ENCODE results near the gene MTPN.

Gene MTPN

GRCh38 chr7:135900065-135900546 is 77.1 kb downstream of the MTPN start:
- Histone ChIP-seq H3K27me3 (ENCODE audit: low read depth, low read length) (no peaks in the 10 kb centered on the region), H3K4me1 (ENCODE audit: control insufficient read depth in 1 of 2, insufficient read depth in 2 of 2, low read length in 2 of 2) (no peaks in the 10 kb centered on the region), H3K9me3 (ENCODE audit: control insufficient read depth in 1 of 2, low read length in 2 of 2) (no peaks in the 10 kb centered on the region), H3K36me3 (ENCODE audit: control insufficient read depth in 1 of 2, insufficient read depth in 2 of 2, low read length in 2 of 2) (no peaks in the 10 kb centered on the region), H3K27ac (ENCODE audit: low read length) (no peak overlapping the region), H3K4me3 (ENCODE audit: low read depth in 1 of 2, low read length in 2 of 2) (no peak overlapping the region)

GRCh38 chr7:135899458-135900064 is 77.6 kb downstream of the MTPN start:
- no peaks in the 10 kb centered on the region for H3K4me1 ChIP-seq (ENCODE audit: control insufficient read depth in 1 of 2, insufficient read depth in 2 of 2, low read length in 2 of 2)
- no peaks in the 10 kb centered on the region for H3K36me3 ChIP-seq (ENCODE audit: control insufficient read depth in 1 of 2, insufficient read depth in 2 of 2, low read length in 2 of 2)
- no peaks in the 10 kb centered on the region for H3K9me3 ChIP-seq (ENCODE audit: control insufficient read depth in 1 of 2, low read length in 2 of 2)
- H3K27ac ChIP-seq (ENCODE audit: low read length) = no peak overlapping the region
- H3K27me3 ChIP-seq (ENCODE audit: low read depth, low read length) = no peaks in the 10 kb centered on the region
- no peak overlapping the region for H3K4me3 ChIP-seq (ENCODE audit: low read depth in 1 of 2, low read length in 2 of 2)

- no peaks in the 10 kb centered on the region for H3K27me3 ChIP-seq (ENCODE audit: low read depth, low read length)
- H3K36me3 ChIP-seq (ENCODE audit: control insufficient read depth in 1 of 2, insufficient read depth in 2 of 2, low read length in 2 of 2) = no peaks in the 10 kb centered on the region
- no peaks in the 10 kb centered on the region for H3K4me1 ChIP-seq (ENCODE audit: control insufficient read depth in 1 of 2, insufficient read depth in 2 of 2, low read length in 2 of 2)
- no peak overlapping the region for H3K27ac ChIP-seq (ENCODE audit: low read length)
- no peak overlapping the region for H3K4me3 ChIP-seq (ENCODE audit: low read depth in 1 of 2, low read length in 2 of 2)
- H3K9me3 ChIP-seq (ENCODE audit: control insufficient read depth in 1 of 2, low read length in 2 of 2) = no peaks in the 10 kb centered on the region
Measured at GRCh38 chr7:135898226-135898625, 78.9 kb downstream of the MTPN start.

GRCh38 chr7:135894816-135895215 is 82.3 kb downstream of the MTPN start:
- no peaks in the 10 kb centered on the region for H3K9me3 ChIP-seq (ENCODE audit: control insufficient read depth in 1 of 2, low read length in 2 of 2)

GRCh38 chr7:135889823-135890222 is 87.3 kb downstream of the MTPN start:
- Histone ChIP-seq H3K36me3 (ENCODE audit: control insufficient read depth in 1 of 2, insufficient read depth in 2 of 2, low read length in 2 of 2) (no peaks in the 10 kb centered on the region), H3K4me1 (ENCODE audit: control insufficient read depth in 1 of 2, insufficient read depth in 2 of 2, low read length in 2 of 2) (no peaks in the 10 kb centered on the region), H3K27ac (ENCODE audit: low read length) (no peak overlapping the region), H3K9me3 (ENCODE audit: control insufficient read depth in 1 of 2, low read length in 2 of 2) (no peaks in the 10 kb centered on the region), H3K4me3 (ENCODE audit: low read depth in 1 of 2, low read length in 2 of 2) (no peak overlapping the region), H3K27me3 (ENCODE audit: low read depth, low read length) (no peaks in the 10 kb centered on the region)

More at GRCh38 chr7:135894816-135895215, 82.3 kb downstream of the MTPN start:
- no peaks in the 10 kb centered on the region for H3K27me3 ChIP-seq (ENCODE audit: low read depth, low read length)
- no peaks in the 10 kb centered on the region for H3K4me1 ChIP-seq (ENCODE audit: control insufficient read depth in 1 of 2, insufficient read depth in 2 of 2, low read length in 2 of 2)
- H3K4me3 ChIP-seq (ENCODE audit: low read depth in 1 of 2, low read length in 2 of 2) = no peak overlapping the region
- no peaks in the 10 kb centered on the region for H3K36me3 ChIP-seq (ENCODE audit: control insufficient read depth in 1 of 2, insufficient read depth in 2 of 2, low read length in 2 of 2)
- H3K27ac ChIP-seq (ENCODE audit: low read length) = no peak overlapping the region

- H3K36me3 ChIP-seq (ENCODE audit: control insufficient read depth in 1 of 2, insufficient read depth in 2 of 2, low read length in 2 of 2) = no peaks in the 10 kb centered on the region
- H3K27ac ChIP-seq (ENCODE audit: low read length) = no peak overlapping the region
- no peaks in the 10 kb centered on the region for H3K9me3 ChIP-seq (ENCODE audit: control insufficient read depth in 1 of 2, low read length in 2 of 2)
- no peaks in the 10 kb centered on the region for H3K4me1 ChIP-seq (ENCODE audit: control insufficient read depth in 1 of 2, insufficient read depth in 2 of 2, low read length in 2 of 2)
- H3K27me3 ChIP-seq (ENCODE audit: low read depth, low read length) = no peaks in the 10 kb centered on the region
- H3K4me3 ChIP-seq (ENCODE audit: low read depth in 1 of 2, low read length in 2 of 2) = no peak overlapping the region
Measured at GRCh38 chr7:135888740-135889139, 88.4 kb downstream of the MTPN start.

- H3K4me3 ChIP-seq (ENCODE audit: low read depth in 1 of 2, low read length in 2 of 2) = no peak overlapping the region
- no peaks in the 10 kb centered on the region for H3K4me1 ChIP-seq (ENCODE audit: control insufficient read depth in 1 of 2, insufficient read depth in 2 of 2, low read length in 2 of 2)
- no peak overlapping the region for H3K27ac ChIP-seq (ENCODE audit: low read length)
- no peaks in the 10 kb centered on the region for H3K9me3 ChIP-seq (ENCODE audit: control insufficient read depth in 1 of 2, low read length in 2 of 2)
- no peaks in the 10 kb centered on the region for H3K27me3 ChIP-seq (ENCODE audit: low read depth, low read length)
- H3K36me3 ChIP-seq (ENCODE audit: control insufficient read depth in 1 of 2, insufficient read depth in 2 of 2, low read length in 2 of 2) = no peaks in the 10 kb centered on the region
Measured at GRCh38 chr7:135886345-135887132, 90.6 kb downstream of the MTPN start.

- Histone ChIP-seq H3K9me3 (ENCODE audit: control insufficient read depth in 1 of 2, low read length in 2 of 2) (no peaks in the 10 kb centered on the region), H3K27me3 (ENCODE audit: low read depth, low read length) (no peaks in the 10 kb centered on the region), H3K36me3 (ENCODE audit: control insufficient read depth in 1 of 2, insufficient read depth in 2 of 2, low read length in 2 of 2) (no peaks in the 10 kb centered on the region), H3K4me3 (ENCODE audit: low read depth in 1 of 2, low read length in 2 of 2) (no peak overlapping the region), H3K4me1 (ENCODE audit: control insufficient read depth in 1 of 2, insufficient read depth in 2 of 2, low read length in 2 of 2) (no peaks in the 10 kb centered on the region), H3K27ac (ENCODE audit: low read length) (no peak overlapping the region)
Measured at GRCh38 chr7:135884495-135885232, 92.5 kb downstream of the MTPN start.

GRCh38 chr7:135879233-135879632 is 97.9 kb downstream of the MTPN start:
- no peak overlapping the region for H3K4me3 ChIP-seq (ENCODE audit: low read depth in 1 of 2, low read length in 2 of 2)
- H3K36me3 ChIP-seq (ENCODE audit: control insufficient read depth in 1 of 2, insufficient read depth in 2 of 2, low read length in 2 of 2) = no peaks in the 10 kb centered on the region
- H3K27me3 ChIP-seq (ENCODE audit: low read depth, low read length) = no peaks in the 10 kb centered on the region
- H3K27ac ChIP-seq (ENCODE audit: low read length) = no peak overlapping the region
- no peaks in the 10 kb centered on the region for H3K9me3 ChIP-seq (ENCODE audit: control insufficient read depth in 1 of 2, low read length in 2 of 2)
- no peaks in the 10 kb centered on the region for H3K4me1 ChIP-seq (ENCODE audit: control insufficient read depth in 1 of 2, insufficient read depth in 2 of 2, low read length in 2 of 2)

- H3K27ac ChIP-seq (ENCODE audit: low read length) = no peak overlapping the region
- no peaks in the 10 kb centered on the region for H3K27me3 ChIP-seq (ENCODE audit: low read depth, low read length)
- no peaks in the 10 kb centered on the region for H3K36me3 ChIP-seq (ENCODE audit: control insufficient read depth in 1 of 2, insufficient read depth in 2 of 2, low read length in 2 of 2)
- no peaks in the 10 kb centered on the region for H3K9me3 ChIP-seq (ENCODE audit: control insufficient read depth in 1 of 2, low read length in 2 of 2)
- H3K4me3 ChIP-seq (ENCODE audit: low read depth in 1 of 2, low read length in 2 of 2) = no peak overlapping the region
- H3K4me1 ChIP-seq (ENCODE audit: control insufficient read depth in 1 of 2, insufficient read depth in 2 of 2, low read length in 2 of 2) = no peaks in the 10 kb centered on the region
Measured at GRCh38 chr7:135878284-135878683, 98.9 kb downstream of the MTPN start.

- no peak overlapping the region for H3K4me3 ChIP-seq (ENCODE audit: low read depth in 1 of 2, low read length in 2 of 2)
- no peaks in the 10 kb centered on the region for H3K27me3 ChIP-seq (ENCODE audit: low read depth, low read length)
- no peak overlapping the region for H3K27ac ChIP-seq (ENCODE audit: low read length)
- H3K4me1 ChIP-seq (ENCODE audit: control insufficient read depth in 1 of 2, insufficient read depth in 2 of 2, low read length in 2 of 2) = no peaks in the 10 kb centered on the region
- no peaks in the 10 kb centered on the region for H3K9me3 ChIP-seq (ENCODE audit: control insufficient read depth in 1 of 2, low read length in 2 of 2)
- H3K36me3 ChIP-seq (ENCODE audit: control insufficient read depth in 1 of 2, insufficient read depth in 2 of 2, low read length in 2 of 2) = no peaks in the 10 kb centered on the region
Measured at GRCh38 chr7:135877805-135878204, 99.4 kb downstream of the MTPN start.

All from muscle layer of duodenum (tissue), 2 donors.